ENCODE results near the gene TAF1D.

The TAF1D gene

GRCh38 chr11:93718057-93718563 lies 23.2 kb downstream of the TAF1D start:
- no peak for DNase-seq

DNA sequence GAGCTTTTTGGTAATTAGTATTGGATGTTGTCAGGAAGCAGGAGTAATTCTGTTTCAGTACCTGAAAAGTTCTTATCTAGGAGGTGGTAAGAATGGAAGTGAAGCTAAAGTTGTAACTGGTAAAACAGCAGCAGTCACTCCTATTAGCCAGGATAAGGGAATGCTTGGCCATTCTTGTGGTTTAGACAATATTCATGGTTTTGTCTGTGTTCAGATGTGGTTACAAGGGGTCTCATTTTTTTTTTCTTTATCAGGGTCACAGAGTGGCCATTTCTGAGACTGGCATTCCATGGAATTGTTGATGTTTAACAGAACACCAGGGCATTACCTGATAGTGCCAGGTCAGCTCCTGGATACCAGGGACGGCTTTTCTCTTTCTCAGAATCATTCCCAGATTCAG lies 23.8 kb downstream of the TAF1D start:
- no peak for DNase-seq

- DNase-seq: no peak
These were observed 25.4 kb downstream of the TAF1D start for GRCh38 chr11:93715797-93716396.

- no peak for DNase-seq
These were observed 28.6 kb downstream of the TAF1D start for GRCh38 chr11:93712678-93713077.

GRCh38 chr11:93710239-93710638 lies 31.1 kb downstream of the TAF1D start:
- no peak for DNase-seq

DNA sequence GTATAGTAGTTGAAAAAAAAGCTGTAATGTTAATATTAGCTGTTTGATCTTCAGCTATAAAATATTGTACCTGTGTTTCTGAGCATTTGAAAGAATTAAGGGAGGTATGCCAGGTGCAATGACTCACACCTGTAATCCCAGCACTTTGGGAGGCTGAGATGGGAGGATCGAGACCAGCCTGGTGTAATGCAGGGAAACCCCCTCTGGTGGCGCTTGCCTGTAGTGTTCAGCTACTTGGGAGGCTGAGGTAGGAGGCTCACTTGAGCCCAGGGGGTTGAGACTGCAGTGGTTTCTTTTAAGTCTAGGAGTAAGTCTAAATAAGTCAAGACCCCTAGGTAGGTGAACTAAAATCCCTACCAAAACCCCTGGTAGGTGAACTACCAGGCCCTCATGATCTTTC lies 37.1 kb downstream of the TAF1D start:
- no peak for DNase-seq

- no peak for DNase-seq
These were observed 40.5 kb downstream of the TAF1D start for GRCh38 chr11:93700830-93701229.

DNA sequence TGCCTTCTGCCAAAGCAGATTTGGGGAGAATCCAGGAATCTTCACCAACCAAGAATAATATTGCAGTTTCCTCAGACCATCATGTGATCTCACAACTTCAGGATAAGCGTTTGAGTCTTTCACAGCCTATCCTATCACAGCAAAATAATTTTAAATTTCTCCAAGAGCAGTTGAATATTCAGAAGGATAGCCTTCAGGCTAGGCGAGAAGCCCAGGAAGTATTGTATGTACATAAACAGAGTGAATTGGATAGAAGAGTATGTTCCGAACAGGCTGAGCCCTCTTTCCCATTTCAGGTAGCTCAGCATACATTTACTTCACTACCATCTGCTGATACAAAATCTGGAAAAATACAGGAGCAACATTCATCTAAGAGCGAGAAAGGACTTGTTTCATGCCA lies 43.7 kb downstream of the TAF1D start:
- no peak for DNase-seq

GRCh38 chr11:93694557-93694956 lies 46.7 kb downstream of the TAF1D start:
- no peak for DNase-seq

- DNase-seq: no peak
These were observed 47.2 kb downstream of the TAF1D start for GRCh38 chr11:93694109-93694508.

- no peak for DNase-seq
These were observed 52.1 kb downstream of the TAF1D start for GRCh38 chr11:93689240-93689639.

DNA sequence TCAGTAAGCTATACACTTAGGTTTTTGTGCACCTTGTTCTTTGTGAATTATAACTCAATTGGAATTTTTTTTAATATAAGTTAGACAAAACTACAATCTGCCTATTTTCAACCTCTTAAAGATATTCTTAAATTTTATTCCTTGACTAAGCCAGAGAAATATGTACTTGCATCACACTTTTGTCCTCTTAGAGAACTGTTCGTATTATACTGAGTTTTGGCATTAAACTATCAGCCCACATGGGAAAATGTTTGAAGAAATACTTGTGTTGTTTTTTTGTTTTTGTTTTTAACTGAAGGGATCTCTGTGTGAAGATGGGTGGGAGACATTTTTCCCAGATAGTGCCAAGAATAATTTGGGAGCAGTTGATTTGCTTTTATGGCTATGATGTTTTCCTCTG lies 54.5 kb downstream of the TAF1D start:
- DNase-seq: no peak

DNA sequence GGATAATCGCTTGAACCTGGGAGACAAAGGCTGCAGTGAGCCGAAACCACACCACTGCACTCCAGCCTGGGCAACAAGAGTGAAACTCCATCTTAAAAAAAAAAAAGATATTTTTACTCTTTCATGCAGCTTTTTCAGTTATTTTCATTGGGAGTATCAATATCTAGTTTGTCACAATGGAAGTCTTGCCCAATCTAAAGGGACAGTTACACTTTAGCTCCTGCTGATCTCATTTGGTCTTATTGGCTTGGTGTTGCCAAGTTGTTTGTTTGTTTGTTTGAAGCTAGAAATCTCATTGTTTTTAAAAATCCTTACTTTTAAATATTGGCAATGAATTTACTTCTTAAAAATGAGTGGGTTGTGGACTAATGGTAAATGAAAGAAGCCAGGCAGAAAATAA lies 55.1 kb downstream of the TAF1D start:
- DNase-seq: no peak
